HG03354 (cell line): Measurements from ENCODE around the gene SGIP1.

ENCODE experiments used
- ATAC-seq: cut with Tn5 transposase; IDR thresholded peaks from one replicate; pipeline ENCODE4 v1.9.1; 2021; ENCODE audit warnings: mild to moderate bottlenecking; ENCODE audit not compliant: unreplicated experiment, poor library complexity, severe bottlenecking

The SGIP1 gene

GRCh38 chr1:66750577-66750976, 216.6 kb downstream of the SGIP1 start:
- ATAC-seq, result no peak

- ATAC-seq, result no peak
These were observed 217.2 kb downstream of the SGIP1 start for GRCh38 chr1:66751160-66751559.

GRCh38 chr1:66752000-66752592, 218.1 kb downstream of the SGIP1 start, which contains the start of gene DYNLT5:
Gene DYNLT5 (plus strand): TSS chr1:66752459. CDS start chr1:66754659, 2,200 bp downstream.
- ATAC-seq, result peak; percentile 63

- ATAC-seq, result peak; percentile 18
These were observed 218.9 kb downstream of the SGIP1 start for GRCh38 chr1:66752671-66753371.

GRCh38 chr1:66757722-66758240, 223.8 kb downstream of the SGIP1 start:
- ATAC-seq, result peak; percentile 36

GRCh38 chr1:66758241-66758755, 224.3 kb downstream of the SGIP1 start:
- ATAC-seq, result peak; percentile 100

GRCh38 chr1:66760506-66760905, 226.6 kb downstream of the SGIP1 start:
- ATAC-seq, result no peak

GRCh38 chr1:66761221-66761620, 227.3 kb downstream of the SGIP1 start:
- no peak for ATAC-seq

GRCh38 chr1:66764994-66765578, 231.1 kb downstream of the SGIP1 start:
- ATAC-seq, result peak; percentile 77

GRCh38 chr1:66767626-66768025, 233.7 kb downstream of the SGIP1 start:
- ATAC-seq, result no peak

GRCh38 chr1:66768965-66769364, 235.0 kb downstream of the SGIP1 start:
- no peak for ATAC-seq

GRCh38 chr1:66769512-66770229, 235.7 kb downstream of the SGIP1 start:
- ATAC-seq, result peak; percentile 71

- ATAC-seq, result no peak
These were observed 236.3 kb downstream of the SGIP1 start for GRCh38 chr1:66770240-66770639.

- ATAC-seq, result no peak
These were observed 236.7 kb downstream of the SGIP1 start for GRCh38 chr1:66770694-66771093.

- ATAC-seq, result no peak
These were observed 239.3 kb downstream of the SGIP1 start for GRCh38 chr1:66773227-66773626.

- no peak for ATAC-seq
These were observed 240.5 kb downstream of the SGIP1 start for GRCh38 chr1:66774438-66774837.

- no peak for ATAC-seq
These were observed 241.7 kb downstream of the SGIP1 start for GRCh38 chr1:66775646-66776045.

GRCh38 chr1:66777831-66778230, 243.9 kb downstream of the SGIP1 start:
- no peak for ATAC-seq

GRCh38 chr1:66778266-66778665, 244.3 kb downstream of the SGIP1 start:
- ATAC-seq, result no peak

GRCh38 chr1:66778969-66779368, 245.0 kb downstream of the SGIP1 start:
- no peak for ATAC-seq
